Measurements from ENCODE around the gene GRIFIN. TPM values are rescaled to one million over a fixed set of nuclear protein-coding genes. Genes with fewer than 3 reads are reported as not detected.

GRIFIN gene
- polyA plus RNA-seq, 1 donor (not counting 4 experiments of a cell fraction or from before 2014, with no cell fraction given) = not detected

DNA sequence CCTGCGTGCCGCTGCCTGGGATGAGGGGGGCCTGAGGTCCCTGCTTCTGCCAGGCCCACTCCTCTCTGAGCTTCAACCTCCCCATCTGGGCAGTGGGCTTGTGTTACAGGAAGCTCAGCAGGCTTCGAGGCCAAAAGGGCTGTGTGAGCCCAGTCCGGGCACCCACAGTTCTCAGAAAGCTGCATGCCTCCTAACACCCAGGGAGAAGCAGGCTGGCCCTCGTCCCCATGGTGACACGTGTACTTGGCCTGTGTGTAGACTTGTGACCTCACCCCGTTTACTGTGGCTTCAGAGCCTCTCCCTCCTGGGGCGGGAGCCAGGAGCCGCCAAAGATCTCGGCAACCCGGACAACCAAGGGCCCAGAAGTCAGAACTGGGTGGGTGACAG is 2.2 kb upstream of the GRIFIN start:
- no peak overlapping the region for H3K4me2 ChIP-seq (ENCODE audit: control insufficient read depth, extremely low read depth, insufficient read depth, low read depth, low read length)
- dilution Hi-C loops (cut with MboI; ENCODE audit: extremely low pct_ligation_motif_present, low sequenced_read_pairs) = no loop called here
- DNase-seq (ENCODE audit: low read depth, low spot score) (no peak), FAIRE-seq (no peak)
- H3K79me2 ChIP-seq (ENCODE audit: control insufficient read depth, insufficient read depth, low read length) = no peaks in the 10 kb centered on the region
- H3K4me1 ChIP-seq (ENCODE audit: control insufficient read depth, extremely low read depth, insufficient read depth, low read length) = no peaks in the 10 kb centered on the region
- no peak for TF ChIP-seq CTCF (optimal IDR thresholded peaks at IDR 0.05 in 1 of 3, IDR thresholded peaks at IDR 0.05 in 1 of 3, conservative IDR thresholded peaks at IDR 0.05 in 1 of 3; ENCODE audit: extremely low read depth in 1 of 3, insufficient read depth in 2 of 3, low read length in 3 of 3)
- no peak for TF ChIP-seq EZH2 (IDR thresholded peaks at IDR 0.05; ENCODE audit: low read length)
- H2AFZ ChIP-seq (ENCODE audit: control insufficient read depth, low read length) = no peak overlapping the region
- H4K20me1 ChIP-seq (ENCODE audit: control insufficient read depth, extremely low read depth, insufficient read depth, low read length) = no peaks in the 10 kb centered on the region
- peaks cover 19% of the 10 kb centered on the region for H3K27me3 ChIP-seq (ENCODE audit: control insufficient read depth, extremely low read depth, insufficient read depth, low read length)
- no peaks in the 10 kb centered on the region for H3K36me3 ChIP-seq (ENCODE audit: control insufficient read depth in 2 of 2, extremely low read depth in 1 of 2, insufficient read depth in 2 of 2, low read length in 2 of 2)
- H3K9me3 ChIP-seq (ENCODE audit: control insufficient read depth, low read depth, low read length) = no peaks in the 10 kb centered on the region
- no peak overlapping the region for H3K9ac ChIP-seq (ENCODE audit: control insufficient read depth, extremely low read depth, insufficient read depth, low read length)
- H3K4me3 ChIP-seq (ENCODE audit: control insufficient read depth in 2 of 3, extremely low read depth in 1 of 3, insufficient read depth in 2 of 3, low read depth in 1 of 3, low read length in 3 of 3) = no peak overlapping the region
- H3K9me1 ChIP-seq (ENCODE audit: control insufficient read depth, extremely low read depth, insufficient read depth, low read length) = no peaks in the 10 kb centered on the region
- H3K27ac ChIP-seq (ENCODE audit: control insufficient read depth, insufficient read depth, low read length) = no peak overlapping the region

DNA sequence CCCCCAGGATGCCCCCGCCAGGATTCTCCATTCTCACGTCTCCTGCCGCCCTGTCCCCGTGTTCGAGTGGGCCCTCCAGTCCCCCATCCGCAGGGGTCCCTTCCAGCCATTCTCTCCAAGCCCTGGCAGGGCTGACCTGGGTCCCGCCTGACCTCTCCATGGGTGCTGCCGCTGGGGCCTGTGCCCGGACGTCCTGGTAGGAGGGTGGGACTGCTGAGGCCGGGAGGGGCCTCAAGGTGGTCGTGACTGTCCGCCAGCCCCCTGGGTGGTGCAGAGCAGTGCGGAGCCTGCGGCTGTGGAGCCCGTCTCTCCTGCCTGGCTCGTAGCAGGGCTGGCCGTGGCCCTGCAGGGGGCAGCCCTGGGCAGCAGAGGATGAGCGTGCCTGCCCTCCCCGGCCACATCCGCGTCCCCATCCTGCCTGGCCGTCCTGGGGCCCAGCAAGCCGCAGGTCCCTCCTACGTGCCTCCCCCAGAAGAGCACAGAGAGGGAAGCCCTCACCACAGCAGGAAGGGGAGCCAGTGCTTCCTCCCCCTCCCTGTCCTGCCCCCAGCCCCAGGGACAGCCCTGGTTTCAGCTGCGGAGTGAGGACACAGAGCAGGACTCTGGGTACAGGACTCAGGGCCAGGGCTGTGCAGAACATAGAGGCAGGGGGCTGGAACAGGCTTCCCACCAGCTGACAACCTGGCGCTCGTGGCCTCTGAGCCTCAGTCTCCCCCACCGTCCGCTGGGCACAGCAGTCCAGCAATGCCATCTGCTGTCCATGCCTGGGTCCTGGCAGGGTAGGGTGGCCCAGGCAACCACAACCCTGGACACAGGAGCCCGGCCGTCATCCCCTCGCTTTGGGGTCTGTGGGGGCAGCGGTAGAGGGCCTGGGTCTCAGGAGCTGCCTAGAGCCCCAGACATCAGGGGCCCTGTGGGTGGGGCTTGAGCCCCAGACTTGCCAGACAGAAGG is 1.5 kb upstream of the GRIFIN start:
- DNase-seq (ENCODE audit: low read depth, low spot score) = no peak
- H3K36me3 ChIP-seq (ENCODE audit: control insufficient read depth in 2 of 2, extremely low read depth in 1 of 2, insufficient read depth in 2 of 2, low read length in 2 of 2) = no peaks in the 10 kb centered on the region
- FAIRE-seq = no peak
- no peak overlapping the region for H3K4me3 ChIP-seq (ENCODE audit: control insufficient read depth in 2 of 3, extremely low read depth in 1 of 3, insufficient read depth in 2 of 3, low read depth in 1 of 3, low read length in 3 of 3)
- no peaks in the 10 kb centered on the region for H3K79me2 ChIP-seq (ENCODE audit: control insufficient read depth, insufficient read depth, low read length)
- H3K9ac ChIP-seq (ENCODE audit: control insufficient read depth, extremely low read depth, insufficient read depth, low read length) = no peak overlapping the region
- TF ChIP-seq CTCF (optimal IDR thresholded peaks at IDR 0.05 in 1 of 3, IDR thresholded peaks at IDR 0.05 in 1 of 3, conservative IDR thresholded peaks at IDR 0.05 in 1 of 3; ENCODE audit: extremely low read depth in 1 of 3, insufficient read depth in 2 of 3, low read length in 3 of 3) (peak; percentile 15 to 82 (median 49)), EZH2 (IDR thresholded peaks at IDR 0.05; ENCODE audit: low read length) (no peak)
- no peaks in the 10 kb centered on the region for H3K4me1 ChIP-seq (ENCODE audit: control insufficient read depth, extremely low read depth, insufficient read depth, low read length)
- H2AFZ ChIP-seq (ENCODE audit: control insufficient read depth, low read length) = no peak overlapping the region
- H4K20me1 ChIP-seq (ENCODE audit: control insufficient read depth, extremely low read depth, insufficient read depth, low read length) = no peaks in the 10 kb centered on the region
- H3K27me3 ChIP-seq (ENCODE audit: control insufficient read depth, extremely low read depth, insufficient read depth, low read length) = peaks cover 19% of the 10 kb centered on the region
- dilution Hi-C loops (cut with MboI; ENCODE audit: extremely low pct_ligation_motif_present, low sequenced_read_pairs) = no loop called here
- no peak overlapping the region for H3K27ac ChIP-seq (ENCODE audit: control insufficient read depth, insufficient read depth, low read length)
- no peaks in the 10 kb centered on the region for H3K9me3 ChIP-seq (ENCODE audit: control insufficient read depth, low read depth, low read length)
- H3K9me1 ChIP-seq (ENCODE audit: control insufficient read depth, extremely low read depth, insufficient read depth, low read length) = no peaks in the 10 kb centered on the region
- H3K4me2 ChIP-seq (ENCODE audit: control insufficient read depth, extremely low read depth, insufficient read depth, low read depth, low read length) = no peak overlapping the region
